ENCODE results near the gene SNCB.

The SNCB gene

GRCh38 chr5:176640616-176641015 is 10.3 kb upstream of the SNCB start:
- H3K27me3 ChIP-seq (ENCODE audit: control insufficient read depth in 1 of 2, insufficient read depth in 2 of 2, low read length in 2 of 2), result no peaks in the 10 kb centered on the region
- H3K4me3 ChIP-seq (ENCODE audit: low read depth in 1 of 2, low read length in 2 of 2), result no peak overlapping the region
- H3K27ac ChIP-seq (ENCODE audit: low read depth, low read length), result no peak overlapping the region
- H3K9ac ChIP-seq (ENCODE audit: low read length), result no peak overlapping the region
- H3K4me1 ChIP-seq (ENCODE audit: insufficient read depth, low read length), result no peaks in the 10 kb centered on the region
- H3K9me3 ChIP-seq (ENCODE audit: low read length), result no peaks in the 10 kb centered on the region
- no peaks in the 10 kb centered on the region for H3K36me3 ChIP-seq (ENCODE audit: insufficient read depth, low read length)

- Histone ChIP-seq H3K36me3 (ENCODE audit: insufficient read depth, low read length) (no peaks in the 10 kb centered on the region), H3K4me1 (ENCODE audit: insufficient read depth, low read length) (no peaks in the 10 kb centered on the region), H3K9me3 (ENCODE audit: low read length) (no peaks in the 10 kb centered on the region), H3K27me3 (ENCODE audit: control insufficient read depth in 1 of 2, insufficient read depth in 2 of 2, low read length in 2 of 2) (no peaks in the 10 kb centered on the region), H3K4me3 (ENCODE audit: low read depth in 1 of 2, low read length in 2 of 2) (no peak overlapping the region), H3K27ac (ENCODE audit: low read depth, low read length) (no peak overlapping the region), H3K9ac (ENCODE audit: low read length) (no peak overlapping the region)
These were observed 9.6 kb upstream of the SNCB start for GRCh38 chr5:176639981-176640380.

GRCh38 chr5:176639208-176639607 is 8.9 kb upstream of the SNCB start:
- Histone ChIP-seq H3K9me3 (ENCODE audit: low read length) (no peaks in the 10 kb centered on the region), H3K36me3 (ENCODE audit: insufficient read depth, low read length) (no peaks in the 10 kb centered on the region), H3K4me1 (ENCODE audit: insufficient read depth, low read length) (no peaks in the 10 kb centered on the region), H3K9ac (ENCODE audit: low read length) (no peak overlapping the region), H3K27ac (ENCODE audit: low read depth, low read length) (no peak overlapping the region), H3K4me3 (ENCODE audit: low read depth in 1 of 2, low read length in 2 of 2) (no peak overlapping the region), H3K27me3 (ENCODE audit: control insufficient read depth in 1 of 2, insufficient read depth in 2 of 2, low read length in 2 of 2) (no peaks in the 10 kb centered on the region)

- Histone ChIP-seq H3K9me3 (ENCODE audit: low read length) (no peaks in the 10 kb centered on the region), H3K9ac (ENCODE audit: low read length) (no peak overlapping the region), H3K4me3 (ENCODE audit: low read depth in 1 of 2, low read length in 2 of 2) (no peak overlapping the region), H3K27me3 (ENCODE audit: control insufficient read depth in 1 of 2, insufficient read depth in 2 of 2, low read length in 2 of 2) (peaks cover 0 to 4% of the 10 kb centered on the region in 2 donors), H3K27ac (ENCODE audit: low read depth, low read length) (no peak overlapping the region), H3K36me3 (ENCODE audit: insufficient read depth, low read length) (no peaks in the 10 kb centered on the region), H3K4me1 (ENCODE audit: insufficient read depth, low read length) (no peaks in the 10 kb centered on the region)
These were observed 8.1 kb upstream of the SNCB start for GRCh38 chr5:176638437-176638836.

- Histone ChIP-seq H3K4me1 (ENCODE audit: insufficient read depth, low read length) (no peaks in the 10 kb centered on the region), H3K4me3 (ENCODE audit: low read depth in 1 of 2, low read length in 2 of 2) (no peak overlapping the region), H3K36me3 (ENCODE audit: insufficient read depth, low read length) (no peaks in the 10 kb centered on the region), H3K9me3 (ENCODE audit: low read length) (no peaks in the 10 kb centered on the region), H3K27ac (ENCODE audit: low read depth, low read length) (no peak overlapping the region), H3K9ac (ENCODE audit: low read length) (no peak overlapping the region), H3K27me3 (ENCODE audit: control insufficient read depth in 1 of 2, insufficient read depth in 2 of 2, low read length in 2 of 2) (peaks cover 0 to 12% of the 10 kb centered on the region in 2 donors)
These were observed 7.2 kb upstream of the SNCB start for GRCh38 chr5:176637556-176637955.

- Histone ChIP-seq H3K9ac (ENCODE audit: low read length) (no peak overlapping the region), H3K4me3 (ENCODE audit: low read depth in 1 of 2, low read length in 2 of 2) (no peak overlapping the region), H3K36me3 (ENCODE audit: insufficient read depth, low read length) (no peaks in the 10 kb centered on the region), H3K27ac (ENCODE audit: low read depth, low read length) (no peak overlapping the region), H3K27me3 (ENCODE audit: control insufficient read depth in 1 of 2, insufficient read depth in 2 of 2, low read length in 2 of 2) (peaks cover 0 to 15% of the 10 kb centered on the region in 2 donors), H3K4me1 (ENCODE audit: insufficient read depth, low read length) (no peaks in the 10 kb centered on the region), H3K9me3 (ENCODE audit: low read length) (no peaks in the 10 kb centered on the region)
These were observed 6.1 kb upstream of the SNCB start for GRCh38 chr5:176636426-176636825.

- Histone ChIP-seq H3K9ac (ENCODE audit: low read length) (no peak overlapping the region), H3K4me1 (ENCODE audit: insufficient read depth, low read length) (no peaks in the 10 kb centered on the region), H3K4me3 (ENCODE audit: low read depth in 1 of 2, low read length in 2 of 2) (no peak overlapping the region), H3K27ac (ENCODE audit: low read depth, low read length) (no peak overlapping the region), H3K9me3 (ENCODE audit: low read length) (no peaks in the 10 kb centered on the region), H3K36me3 (ENCODE audit: insufficient read depth, low read length) (no peaks in the 10 kb centered on the region), H3K27me3 (ENCODE audit: control insufficient read depth in 1 of 2, insufficient read depth in 2 of 2, low read length in 2 of 2) (peaks cover 9 to 42% of the 10 kb centered on the region in 2 donors)
These were observed 3.3 kb upstream of the SNCB start for GRCh38 chr5:176633598-176633997.

- H3K27ac ChIP-seq (ENCODE audit: low read depth, low read length), result no peak overlapping the region
- no peaks in the 10 kb centered on the region for H3K4me1 ChIP-seq (ENCODE audit: insufficient read depth, low read length)
- no peak overlapping the region for H3K4me3 ChIP-seq (ENCODE audit: low read depth in 1 of 2, low read length in 2 of 2)
- peaks cover 17 to 51% of the 10 kb centered on the region in 2 donors for H3K27me3 ChIP-seq (ENCODE audit: control insufficient read depth in 1 of 2, insufficient read depth in 2 of 2, low read length in 2 of 2)
- no peaks in the 10 kb centered on the region for H3K36me3 ChIP-seq (ENCODE audit: insufficient read depth, low read length)
- H3K9me3 ChIP-seq (ENCODE audit: low read length), result no peaks in the 10 kb centered on the region
- no peak overlapping the region for H3K9ac ChIP-seq (ENCODE audit: low read length)
These were observed 2.4 kb upstream of the SNCB start for GRCh38 chr5:176632745-176633144.

GRCh38 chr5:176631383-176632200 is 1.3 kb upstream of the SNCB start:
- no peaks in the 10 kb centered on the region for H3K36me3 ChIP-seq (ENCODE audit: insufficient read depth, low read length)
- H3K4me1 ChIP-seq (ENCODE audit: insufficient read depth, low read length), result no peaks in the 10 kb centered on the region
- peaks cover 28 to 63% of the 10 kb centered on the region in 2 donors for H3K27me3 ChIP-seq (ENCODE audit: control insufficient read depth in 1 of 2, insufficient read depth in 2 of 2, low read length in 2 of 2)
- H3K9ac ChIP-seq (ENCODE audit: low read length), result no peak overlapping the region
- no peaks in the 10 kb centered on the region for H3K9me3 ChIP-seq (ENCODE audit: low read length)
- H3K4me3 ChIP-seq (ENCODE audit: low read depth in 1 of 2, low read length in 2 of 2), result no peak overlapping the region
- H3K27ac ChIP-seq (ENCODE audit: low read depth, low read length), result no peak overlapping the region

GRCh38 chr5:176630681-176631222 is 418 bp upstream of the SNCB start:
- no peaks in the 10 kb centered on the region for H3K36me3 ChIP-seq (ENCODE audit: insufficient read depth, low read length)
- H3K27ac ChIP-seq (ENCODE audit: low read depth, low read length), result no peak overlapping the region
- no peaks in the 10 kb centered on the region for H3K9me3 ChIP-seq (ENCODE audit: low read length)
- peak overlapping the region in 1 of 2 donors; percentile 43 for H3K4me3 ChIP-seq (ENCODE audit: low read depth in 1 of 2, low read length in 2 of 2)
- H3K4me1 ChIP-seq (ENCODE audit: insufficient read depth, low read length), result no peaks in the 10 kb centered on the region
- peaks cover 28 to 65% of the 10 kb centered on the region in 2 donors for H3K27me3 ChIP-seq (ENCODE audit: control insufficient read depth in 1 of 2, insufficient read depth in 2 of 2, low read length in 2 of 2)
- H3K9ac ChIP-seq (ENCODE audit: low read length), result no peak overlapping the region

GRCh38 chr5:176629317-176629852 is 949 bp downstream of the SNCB start:
- H3K9me3 ChIP-seq (ENCODE audit: low read length), result no peaks in the 10 kb centered on the region
- no peak overlapping the region for H3K4me3 ChIP-seq (ENCODE audit: low read depth in 1 of 2, low read length in 2 of 2)
- H3K36me3 ChIP-seq (ENCODE audit: insufficient read depth, low read length), result no peaks in the 10 kb centered on the region
- no peaks in the 10 kb centered on the region for H3K4me1 ChIP-seq (ENCODE audit: insufficient read depth, low read length)
- peaks cover 28 to 74% of the 10 kb centered on the region in 2 donors for H3K27me3 ChIP-seq (ENCODE audit: control insufficient read depth in 1 of 2, insufficient read depth in 2 of 2, low read length in 2 of 2)
- no peak overlapping the region for H3K27ac ChIP-seq (ENCODE audit: low read depth, low read length)
- H3K9ac ChIP-seq (ENCODE audit: low read length), result no peak overlapping the region
